Kidney (tissue), 14 donors: ENCODE measurements around the gene WNT7A. TPM values are rescaled to one million over a fixed set of nuclear protein-coding genes. Genes with fewer than 3 reads are reported as not detected.

Experiments used
- DNase-seq, 5 donors: peaks; one replicate each; pipeline ENCODE4 v3.0.0-alpha.2; 2013 to 2020
- FAIRE-seq: peaks from 2 replicates; lab custom pipeline; 2012; peaks lifted over from hg19 to GRCh38; lab: Jason Lieb, UNC
- H3K27ac ChIP-seq, 2 donors: one replicate each; pipeline ENCODE4 v1.7.0; 2013; ENCODE audit warnings: low read depth in 2 of 2, low read length in 2 of 2, inconsistent platforms in 1 of 2
- H3K27me3 ChIP-seq: one replicate; pipeline ENCODE4 v1.7.1; 2013; ENCODE audit warnings: low read length, inconsistent platforms; ENCODE audit not compliant: control insufficient read depth, insufficient read depth
- H3K36me3 ChIP-seq, 3 donors: one replicate each; pipeline versions ENCODE4 v1.7.0 to v1.7.1; 2013; ENCODE audit warnings: low read length in 3 of 3, control low read depth in 1 of 3, inconsistent platforms in 1 of 3; ENCODE audit not compliant: insufficient read depth in 3 of 3, control insufficient read depth in 2 of 3
- H3K4me1 ChIP-seq, 3 donors: one replicate each; pipeline versions ENCODE4 v1.7.0 to v1.7.1; 2013; ENCODE audit warnings: low read length in 3 of 3, inconsistent platforms in 1 of 3, low read depth in 1 of 3; ENCODE audit not compliant: control insufficient read depth in 2 of 3, insufficient read depth in 2 of 3
- H3K4me3 ChIP-seq, 3 donors: one replicate each; pipeline versions ENCODE4 v1.7.0 to v1.8.1; 2013; ENCODE audit warnings: low read length in 3 of 3, control low read depth in 1 of 3, inconsistent platforms in 1 of 3
- H3K9ac ChIP-seq, 3 donors: one replicate each; pipeline versions ENCODE4 v1.7.0 to v1.7.1; 2013; ENCODE audit warnings: low read length in 3 of 3, control low read depth in 1 of 3, inconsistent platforms in 1 of 3
- H3K9me3 ChIP-seq, 3 donors: one replicate each; pipeline versions ENCODE4 v1.7.0 to v1.7.1; 2013; ENCODE audit warnings: low read length in 3 of 3, control low read depth in 1 of 3, inconsistent platforms in 1 of 3; ENCODE audit not compliant: control insufficient read depth in 2 of 3, insufficient read depth in 1 of 3
- intact Hi-C: fragments of 100-400 bp; cut with DNase I; formaldehyde crosslinking; loops from one replicate; pipeline ENCODE4 v1.11.1; 2022
- polyA plus RNA-seq: library from polyadenylated mRNA; stranded (reverse); fragments of 350-450 nt; fragmentation: Illumina TruSeq; extraction: RNeasy Lipid Tissue Mini Kit (QIAGEN cat#74804); gene quantifications from one replicate; pipeline ENCODE4 v1.2.3, GENCODE V29; 2014; ENCODE audit warnings: low read depth, low replicate concordance; ENCODE audit not compliant: insufficient read depth
- total RNA-seq: library from RNA; stranded (reverse); fragmentation: NEBNext Ultra II Directional; extraction: Animal tissue kit (Norgen Biotek cat#: 25700); gene quantifications from one replicate; pipeline ENCODE4 v1.2.1, GENCODE V29; 2021
- TF ChIP-seq, protein P1 (sequence below): IDR thresholded peaks from 3 replicates; pipeline ENCODE4 v1.5.1; 2012; ENCODE audit warnings: mild to moderate bottlenecking, moderate library complexity, borderline replicate concordance; ENCODE audit not compliant: insufficient read depth; ENCODE audit errors: extremely low read depth
- donor health status: control.
- donor health status: control.
- donor health status: control.
- donor health status: control.
- donor health status: control.
- donor health status: DM: yes; HTN: yes; CAD: no.
- donor health status: Normal renal cell carcinoma (clear cell type).

Gene WNT7A
- total and polyA plus RNA-seq, 2 donors from 2014 or later: 0.13 to 3.3 TPM

DNA sequence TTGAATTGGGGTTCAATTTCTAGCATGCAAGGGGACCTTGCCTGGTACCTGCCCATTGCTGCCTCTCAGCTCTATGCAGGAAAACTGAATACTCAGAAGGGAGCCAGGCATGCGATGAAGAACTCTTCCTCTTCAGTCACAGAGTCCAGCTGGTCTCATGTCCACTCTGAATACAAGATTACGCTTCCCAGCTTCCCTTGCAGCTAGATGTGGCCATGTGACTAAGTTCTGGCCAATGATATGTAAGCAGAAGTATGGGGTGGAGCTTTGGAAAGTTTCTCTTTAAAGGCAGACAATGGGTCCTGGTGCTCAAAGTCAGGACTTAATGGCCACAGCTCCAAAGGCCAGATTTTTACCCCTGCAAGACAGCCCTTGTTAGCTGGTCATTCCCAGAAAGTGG is 9.0 kb downstream of the WNT7A start:
- Histone ChIP-seq H3K27ac (no peak overlapping the region), H3K36me3 (no peaks in the 10 kb centered on the region), H3K9ac (no peak overlapping the region), H3K9me3 (peaks cover 0 to 7% (median 0%) of the 10 kb centered on the region in 3 donors), H3K27me3 (peaks cover 7% of the 10 kb centered on the region), H3K4me3 (no peak overlapping the region), H3K4me1 (no peaks in the 10 kb centered on the region)
- no peak for DNase-seq
- intact Hi-C loops: no loop called here
- TF ChIP-seq, protein P1, sequence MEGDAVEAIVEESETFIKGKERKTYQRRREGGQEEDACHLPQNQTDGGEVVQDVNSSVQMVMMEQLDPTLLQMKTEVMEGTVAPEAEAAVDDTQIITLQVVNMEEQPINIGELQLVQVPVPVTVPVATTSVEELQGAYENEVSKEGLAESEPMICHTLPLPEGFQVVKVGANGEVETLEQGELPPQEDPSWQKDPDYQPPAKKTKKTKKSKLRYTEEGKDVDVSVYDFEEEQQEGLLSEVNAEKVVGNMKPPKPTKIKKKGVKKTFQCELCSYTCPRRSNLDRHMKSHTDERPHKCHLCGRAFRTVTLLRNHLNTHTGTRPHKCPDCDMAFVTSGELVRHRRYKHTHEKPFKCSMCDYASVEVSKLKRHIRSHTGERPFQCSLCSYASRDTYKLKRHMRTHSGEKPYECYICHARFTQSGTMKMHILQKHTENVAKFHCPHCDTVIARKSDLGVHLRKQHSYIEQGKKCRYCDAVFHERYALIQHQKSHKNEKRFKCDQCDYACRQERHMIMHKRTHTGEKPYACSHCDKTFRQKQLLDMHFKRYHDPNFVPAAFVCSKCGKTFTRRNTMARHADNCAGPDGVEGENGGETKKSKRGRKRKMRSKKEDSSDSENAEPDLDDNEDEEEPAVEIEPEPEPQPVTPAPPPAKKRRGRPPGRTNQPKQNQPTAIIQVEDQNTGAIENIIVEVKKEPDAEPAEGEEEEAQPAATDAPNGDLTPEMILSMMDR: no peak
- no peak for FAIRE-seq

DNA sequence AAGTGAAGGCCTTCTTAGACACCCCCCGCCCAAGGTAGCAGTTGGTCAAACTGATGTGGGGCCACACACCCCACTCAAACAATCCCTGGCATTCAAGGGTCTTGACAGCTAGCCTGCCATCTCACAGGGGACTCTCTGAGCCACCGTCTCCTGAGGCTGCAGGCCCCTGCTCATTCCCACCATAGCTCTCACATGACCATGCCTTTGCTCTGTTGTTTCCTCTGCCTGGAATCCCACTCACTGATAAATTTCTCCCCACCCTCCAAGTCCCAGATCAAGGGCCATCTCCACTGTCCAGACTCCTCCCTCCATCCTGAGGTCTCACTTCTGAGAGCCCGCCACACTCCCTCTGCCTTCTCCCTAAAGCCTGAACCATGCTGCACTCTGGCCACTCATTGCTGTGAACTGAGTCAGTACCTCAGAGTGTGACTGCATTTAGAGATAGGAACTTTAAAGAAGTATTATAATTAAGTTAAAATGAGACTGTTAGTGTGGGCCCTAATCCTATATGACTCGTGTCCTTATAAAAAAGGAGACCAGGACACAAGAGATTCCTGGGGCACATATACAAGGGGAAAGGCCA is 10.0 kb downstream of the WNT7A start:
- Histone ChIP-seq H3K27me3 (no peaks in the 10 kb centered on the region), H3K4me3 (no peak overlapping the region), H3K27ac (no peak overlapping the region), H3K4me1 (no peaks in the 10 kb centered on the region), H3K36me3 (no peaks in the 10 kb centered on the region), H3K9me3 (peaks cover 0 to 7% (median 0%) of the 10 kb centered on the region in 3 donors), H3K9ac (no peak overlapping the region)
- no peak for FAIRE-seq
- peak in 1 of 5 donors; percentile 7 for DNase-seq
- intact Hi-C loops: no loop called here
- TF ChIP-seq, protein P1: no peak

DNA sequence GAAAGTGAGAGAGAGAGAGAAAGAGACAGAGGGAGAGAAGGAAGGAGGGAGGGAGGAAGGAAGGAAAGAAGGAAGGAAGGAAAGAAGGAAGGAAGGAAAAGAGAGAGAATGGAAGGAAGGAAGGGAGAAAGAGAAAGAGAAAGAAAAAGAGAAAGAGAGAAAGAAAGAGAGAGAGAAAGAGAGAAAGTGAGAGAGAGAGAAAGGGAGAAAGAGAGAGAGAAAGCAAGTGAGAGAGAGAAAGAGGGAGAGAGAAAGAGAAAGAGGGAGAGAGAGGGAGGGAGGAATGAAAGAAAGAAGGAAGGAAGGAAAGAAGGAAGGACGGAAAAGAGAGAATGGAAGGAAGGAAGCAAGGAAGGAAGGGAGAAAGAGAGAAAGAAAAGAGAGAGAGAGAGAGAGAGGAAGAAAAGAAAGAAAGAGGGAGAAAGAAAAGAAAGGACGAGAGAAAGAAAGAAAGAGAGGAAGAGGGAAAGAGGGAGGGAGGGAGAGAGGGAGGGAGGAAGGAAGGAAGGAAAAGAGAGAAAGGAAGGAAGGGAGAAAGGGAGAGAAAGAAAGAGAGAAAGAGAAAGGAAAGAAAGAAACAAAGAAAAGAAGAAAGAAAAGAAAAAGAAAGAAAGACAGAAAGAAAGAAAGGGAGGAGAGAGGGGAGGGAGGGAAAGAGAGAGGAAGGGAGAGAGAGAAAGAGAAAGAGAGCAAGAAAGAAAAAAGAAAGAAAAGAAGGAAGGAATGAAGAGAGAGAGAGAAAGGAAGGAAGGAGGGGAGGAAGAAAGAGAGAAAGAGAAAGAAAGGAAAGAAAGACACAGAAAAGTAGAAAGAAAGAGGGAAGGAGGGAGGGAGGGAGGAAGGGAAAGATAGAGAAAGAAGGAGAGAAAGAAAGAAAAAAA is 10.8 kb downstream of the WNT7A start:
- H3K9ac ChIP-seq: no peak overlapping the region
- TF ChIP-seq, protein P1: no peak
- no peaks in the 10 kb centered on the region for H3K36me3 ChIP-seq
- H3K27me3 ChIP-seq: no peaks in the 10 kb centered on the region
- intact Hi-C loops: no loop called here
- H3K9me3 ChIP-seq: peaks cover 0 to 7% (median 0%) of the 10 kb centered on the region in 3 donors
- no peak for DNase-seq
- no peak overlapping the region for H3K4me3 ChIP-seq
- H3K27ac ChIP-seq: no peak overlapping the region
- FAIRE-seq: no peak
- H3K4me1 ChIP-seq: no peaks in the 10 kb centered on the region
